RWPE2 (cell line): ENCODE data around the gene NTN5.
"Not testable (repeated sequence)": the region's sequence is repeated elsewhere in the genome, so short reads cannot be mapped to it uniquely, and the experiment has no call there.

Experiments used
- ATAC-seq: fragments of 200-7000 bp; cut with Tn5 transposase; 3 replicates; pipeline ENCODE4 v1.9.1; 2021; ENCODE audit warnings: low read depth
- DNase-seq: peaks from one replicate; pipeline ENCODE4 v3.0.0-alpha.2; 2020; ENCODE audit warnings: low spot score
- H3K27ac ChIP-seq: fragments of 450-650 bp; 2 replicates; pipeline ENCODE4 v1.5.1; 2017; ENCODE audit warnings: mild to moderate bottlenecking; ENCODE audit not compliant: poor library complexity, severe bottlenecking
- H3K27me3 ChIP-seq: fragments of 250-450 bp; sonication (Bioruptor Pico); 2 replicates; pipeline ENCODE4 v1.5.1; 2021; ENCODE audit warnings: mild to moderate bottlenecking, moderate library complexity; ENCODE audit not compliant: insufficient read depth, poor library complexity, severe bottlenecking
- H3K36me3 ChIP-seq: fragments of 250-450 bp; sonication (Bioruptor Pico); 2 replicates; pipeline ENCODE4 v1.5.1; 2020; ENCODE audit warnings: low read depth, mild to moderate bottlenecking, moderate library complexity
- H3K4me1 ChIP-seq: fragments of 250-450 bp; sonication (Bioruptor Pico); 2 replicates; pipeline ENCODE4 v1.5.1; 2021; ENCODE audit warnings: mild to moderate bottlenecking, moderate library complexity; ENCODE audit not compliant: insufficient read depth, poor library complexity, severe bottlenecking
- H3K4me3 ChIP-seq: fragments of 250-450 bp; sonication (Bioruptor Pico); 2 replicates; pipeline ENCODE4 v1.5.1; 2021; ENCODE audit warnings: mild to moderate bottlenecking, moderate library complexity; ENCODE audit not compliant: severe bottlenecking
- H3K9me3 ChIP-seq: fragments of 250-450 bp; sonication (Bioruptor Pico); 2 replicates; pipeline ENCODE4 v1.5.1; 2021; ENCODE audit warnings: mild to moderate bottlenecking, moderate library complexity; ENCODE audit not compliant: severe bottlenecking
- CTCF ChIP-seq: fragments of 450-650 bp; IDR thresholded peaks from one replicate; pipeline ENCODE4 v1.5.1; 2017; ENCODE audit warnings: mild to moderate bottlenecking, moderate library complexity; ENCODE audit not compliant: poor library complexity, severe bottlenecking

Gene NTN5

GRCh38 chr19:48719263-48720171 lies 46.7 kb upstream of the NTN5 start, which contains the start of gene MAMSTR:
MAMSTR (minus strand) TSS chr19:48719725; CDS start chr19:48719031, 694 bp downstream.
- peak within 1 kb of the TSS; percentile 32 for H3K27ac ChIP-seq
- ATAC-seq (no peak), DNase-seq (no peak)
- H3K4me1 ChIP-seq = no peaks in the 10 kb centered on the region
- H3K9me3 ChIP-seq = no peaks in the 10 kb centered on the region
- no peak for TF ChIP-seq CTCF
- no peaks in the 10 kb centered on the region for H3K36me3 ChIP-seq
- peak within 1 kb of the TSS; percentile 47 for H3K4me3 ChIP-seq
- H3K27me3 ChIP-seq = no peaks in the 10 kb centered on the region

GRCh38 chr19:48718711-48719231 lies 46.0 kb upstream of the NTN5 start:
- no peak overlapping the region for H3K4me3 ChIP-seq
- TF ChIP-seq CTCF = no peak
- DNase-seq (no peak), ATAC-seq (no peak)
- H3K36me3 ChIP-seq = no peaks in the 10 kb centered on the region
- no peaks in the 10 kb centered on the region for H3K9me3 ChIP-seq
- no peak overlapping the region for H3K27ac ChIP-seq
- H3K4me1 ChIP-seq = no peaks in the 10 kb centered on the region
- no peaks in the 10 kb centered on the region for H3K27me3 ChIP-seq

- not testable (repeated sequence) for H3K4me3 ChIP-seq, H3K27ac ChIP-seq, ATAC-seq, H3K9me3 ChIP-seq, H3K36me3 ChIP-seq, DNase-seq, H3K27me3 ChIP-seq, H3K4me1 ChIP-seq
These were observed 45.3 kb upstream of the NTN5 start for GRCh38 chr19:48718106-48718505.

- no peak for TF ChIP-seq CTCF
- DNase-seq (no peak), ATAC-seq (no peak)
- H3K4me1 ChIP-seq = peaks cover 5% of the 10 kb centered on the region
- no peaks in the 10 kb centered on the region for H3K36me3 ChIP-seq
- H3K4me3 ChIP-seq = no peak overlapping the region
- H3K27ac ChIP-seq = no peak overlapping the region
- no peaks in the 10 kb centered on the region for H3K27me3 ChIP-seq
- H3K9me3 ChIP-seq = no peaks in the 10 kb centered on the region
These were observed 43.9 kb upstream of the NTN5 start for GRCh38 chr19:48716562-48717291.

- no peak for DNase-seq
- Histone ChIP-seq H3K27ac (no peak overlapping the region), H3K4me3 (no peak overlapping the region), H3K4me1 (peaks cover 5% of the 10 kb centered on the region), H3K27me3 (no peaks in the 10 kb centered on the region), H3K36me3 (no peaks in the 10 kb centered on the region), H3K9me3 (no peaks in the 10 kb centered on the region)
- TF ChIP-seq CTCF = no peak
- no peak for ATAC-seq
These were observed 42.9 kb upstream of the NTN5 start for GRCh38 chr19:48715681-48716171.
